Amygdala (tissue), 56 donors: ENCODE data around the gene ZBTB20.

ENCODE experiments used
- DNase-seq, 56 donors: peaks; one replicate each; lab custom pipeline; 2025; lab: John Stamatoyannopoulos, UW

ZBTB20 gene

DNA sequence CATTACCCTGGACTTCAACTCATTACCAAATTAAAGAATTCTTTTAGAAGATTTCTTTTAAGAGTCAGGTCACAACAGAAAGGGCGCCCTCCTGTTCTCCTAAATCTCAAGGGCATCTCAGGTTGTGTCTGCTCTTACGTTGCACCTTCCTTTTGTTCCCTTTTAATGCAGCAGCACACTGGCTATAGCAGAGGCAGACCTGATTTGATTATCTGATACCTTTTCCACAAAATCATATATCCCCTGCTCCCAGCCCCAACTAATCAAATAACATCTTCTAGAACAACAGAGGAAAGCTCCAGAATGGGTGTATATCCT is 813.2 kb downstream of the ZBTB20 start:
- DNase-seq, result peak in 2 of 56 donors; percentile 8 to 33

DNA sequence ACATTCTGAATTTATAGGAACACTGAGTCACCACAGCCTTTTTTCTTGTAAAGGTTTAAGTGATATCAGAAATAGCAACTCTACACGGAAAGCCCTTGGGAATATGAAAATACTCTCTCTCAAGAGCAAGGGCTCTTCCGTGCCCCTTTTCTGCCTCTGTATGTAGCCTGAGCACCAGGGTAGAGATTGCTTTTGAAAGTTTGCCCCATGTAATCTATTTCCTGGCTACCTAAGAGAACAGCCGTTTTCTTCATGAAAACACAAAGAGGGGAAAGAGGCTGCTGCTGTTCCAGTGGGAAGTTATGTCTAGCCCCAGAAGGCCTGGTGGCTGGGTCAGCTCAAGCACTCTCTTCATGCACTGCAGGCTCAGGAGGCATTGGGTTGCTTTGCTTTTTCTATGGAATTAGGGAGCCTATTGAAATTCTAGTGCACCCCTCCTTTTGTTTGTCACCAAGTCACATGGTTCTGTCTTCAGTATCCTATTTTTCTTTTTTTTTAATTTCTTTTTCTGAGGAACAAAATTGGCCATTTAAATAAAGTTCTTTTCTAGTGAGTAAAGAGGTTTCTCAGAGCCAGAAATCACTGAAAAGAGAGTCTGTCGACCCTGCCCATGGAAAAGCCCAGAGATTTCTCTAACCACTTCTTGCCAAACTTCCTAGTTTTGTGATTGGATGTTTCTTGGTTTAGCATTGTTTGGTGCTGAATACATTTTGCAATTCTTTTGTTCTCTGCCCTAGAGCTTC is 813.7 kb downstream of the ZBTB20 start:
- peak in 21 of 56 donors; percentile 6 to 68 (median 26) for DNase-seq

DNA sequence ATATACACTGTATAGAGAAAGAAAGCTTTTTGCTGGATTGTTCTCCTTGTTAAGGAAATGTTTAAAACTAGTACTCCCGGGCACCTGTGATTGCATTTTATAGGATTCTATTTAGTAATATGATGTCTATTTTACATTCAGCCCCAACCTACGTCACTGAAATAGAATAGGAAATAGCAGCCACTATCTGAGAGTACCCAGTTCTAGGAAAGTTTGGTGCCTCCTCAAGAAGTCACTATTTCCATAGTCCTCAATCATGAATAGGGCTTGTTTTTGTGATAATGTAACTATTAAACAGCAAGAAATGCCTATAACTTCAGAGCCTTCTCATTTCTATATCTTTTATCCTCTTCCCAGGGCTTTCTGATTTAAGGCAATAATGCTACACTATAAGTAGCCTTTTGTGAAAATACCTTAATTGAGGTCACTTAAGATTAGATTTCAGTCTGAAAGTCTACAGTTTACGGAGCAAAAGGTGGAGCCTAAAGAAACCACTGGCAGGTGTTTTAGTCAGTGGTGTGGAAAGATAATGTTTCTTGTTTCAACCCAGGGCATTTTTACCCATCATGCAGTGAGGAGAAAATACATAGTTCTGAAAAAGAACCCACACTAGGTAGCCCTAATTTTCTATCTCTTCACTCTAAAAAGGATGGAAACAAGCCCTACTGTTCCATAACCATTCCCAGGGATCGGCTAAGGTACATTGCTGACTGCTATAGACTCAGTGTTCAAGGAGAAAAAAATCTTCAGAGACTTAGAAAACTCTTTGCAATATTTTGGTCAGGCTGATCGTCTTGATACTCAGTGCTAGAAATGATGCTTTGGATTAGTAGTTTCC is 814.5 kb downstream of the ZBTB20 start:
- DNase-seq, result no peak

DNA sequence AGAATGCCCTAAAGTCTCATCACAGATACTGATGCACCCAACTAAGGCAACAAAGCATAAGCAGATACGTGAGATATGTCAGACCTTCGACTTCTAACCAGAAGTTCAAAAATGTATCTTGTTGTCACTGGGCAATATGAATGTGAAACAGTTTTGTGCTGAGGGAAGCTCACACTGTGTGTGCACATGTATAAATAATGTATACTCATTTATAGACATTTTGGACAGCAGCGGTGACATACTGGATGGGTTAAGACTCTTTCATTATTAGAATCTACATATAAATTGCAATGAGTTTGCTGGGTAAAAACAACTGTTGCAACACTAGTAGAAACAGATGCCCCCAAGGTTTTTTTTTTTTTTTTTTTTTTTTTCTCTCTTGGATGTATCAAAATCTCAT is 815.4 kb downstream of the ZBTB20 start:
- DNase-seq, result no peak

DNA sequence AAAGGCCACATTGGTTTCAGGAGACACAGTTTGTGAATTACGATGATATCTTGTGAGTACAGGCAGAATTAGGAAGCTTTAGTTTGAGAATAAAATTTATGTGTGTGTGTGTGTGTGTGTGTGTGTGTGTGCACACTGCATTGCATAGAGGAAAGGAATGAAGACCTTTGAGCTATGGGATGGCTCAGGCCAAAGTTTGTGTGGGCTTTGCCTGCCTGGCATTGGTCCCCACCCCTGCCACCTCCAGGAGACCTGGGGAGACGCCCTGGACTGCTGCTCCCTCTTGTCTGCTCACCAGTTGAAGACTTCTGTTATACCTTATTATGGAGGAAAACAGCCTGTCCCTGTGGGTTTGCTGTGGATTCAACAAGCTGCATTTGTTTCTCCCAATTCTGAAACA is 816.1 kb downstream of the ZBTB20 start:
- no peak for DNase-seq

DNA sequence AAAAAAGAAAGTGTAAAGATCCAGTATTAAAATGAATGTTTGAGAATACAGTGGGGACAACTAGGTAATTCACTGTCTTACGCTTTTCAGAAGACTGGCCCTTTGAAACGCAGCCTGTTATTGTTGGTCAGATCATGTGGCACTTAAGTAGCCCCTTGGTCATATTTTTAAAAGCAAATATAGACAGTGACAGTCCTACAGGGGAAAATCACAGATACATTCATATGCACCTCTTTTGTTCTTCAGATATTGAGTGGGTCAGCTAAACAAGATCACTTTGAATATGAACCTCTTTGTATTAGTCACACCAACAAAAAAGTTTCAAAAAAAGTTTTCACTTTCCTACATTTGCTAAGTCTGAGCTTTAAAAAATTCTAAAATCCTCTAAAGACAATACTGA is 817.3 kb downstream of the ZBTB20 start:
- DNase-seq, result no peak

DNA sequence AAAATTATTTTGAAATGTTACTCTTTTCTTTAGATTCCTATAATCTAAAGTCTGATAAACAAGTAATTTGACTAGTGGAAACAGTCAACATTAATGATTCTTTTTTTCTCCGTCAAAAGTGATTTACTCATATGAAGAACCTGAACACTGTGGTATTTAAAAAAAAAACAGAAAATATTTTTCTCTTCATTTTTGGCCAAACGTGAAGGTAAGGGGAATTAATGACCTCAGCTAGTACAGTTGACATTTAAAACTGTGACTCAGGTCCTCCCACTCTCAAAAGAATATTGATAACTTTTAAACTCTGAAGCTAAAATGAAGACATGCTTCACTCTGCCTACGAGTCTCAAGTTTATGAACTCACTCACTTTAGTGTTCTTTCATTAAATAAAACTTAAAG is 818.7 kb downstream of the ZBTB20 start:
- DNase-seq, result no peak

DNA sequence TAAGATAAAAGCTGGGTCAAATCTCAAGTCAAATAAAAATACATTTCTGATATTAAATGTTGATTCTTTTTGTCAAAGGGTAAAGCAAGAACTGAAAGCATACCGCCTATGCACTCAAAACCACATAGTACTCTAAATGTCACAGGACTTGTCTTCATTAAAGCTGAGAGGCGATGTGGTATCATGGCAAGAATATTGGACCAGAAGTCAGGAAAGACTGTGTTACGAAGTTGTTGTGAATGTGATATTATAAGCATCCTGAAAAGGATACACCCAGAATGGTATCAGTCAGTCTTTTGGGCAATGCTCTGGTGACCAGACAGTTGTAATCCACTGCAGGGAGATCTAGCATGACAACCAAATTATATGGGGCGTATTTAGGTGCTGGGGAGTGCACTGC is 819.4 kb downstream of the ZBTB20 start:
- no peak for DNase-seq

DNA sequence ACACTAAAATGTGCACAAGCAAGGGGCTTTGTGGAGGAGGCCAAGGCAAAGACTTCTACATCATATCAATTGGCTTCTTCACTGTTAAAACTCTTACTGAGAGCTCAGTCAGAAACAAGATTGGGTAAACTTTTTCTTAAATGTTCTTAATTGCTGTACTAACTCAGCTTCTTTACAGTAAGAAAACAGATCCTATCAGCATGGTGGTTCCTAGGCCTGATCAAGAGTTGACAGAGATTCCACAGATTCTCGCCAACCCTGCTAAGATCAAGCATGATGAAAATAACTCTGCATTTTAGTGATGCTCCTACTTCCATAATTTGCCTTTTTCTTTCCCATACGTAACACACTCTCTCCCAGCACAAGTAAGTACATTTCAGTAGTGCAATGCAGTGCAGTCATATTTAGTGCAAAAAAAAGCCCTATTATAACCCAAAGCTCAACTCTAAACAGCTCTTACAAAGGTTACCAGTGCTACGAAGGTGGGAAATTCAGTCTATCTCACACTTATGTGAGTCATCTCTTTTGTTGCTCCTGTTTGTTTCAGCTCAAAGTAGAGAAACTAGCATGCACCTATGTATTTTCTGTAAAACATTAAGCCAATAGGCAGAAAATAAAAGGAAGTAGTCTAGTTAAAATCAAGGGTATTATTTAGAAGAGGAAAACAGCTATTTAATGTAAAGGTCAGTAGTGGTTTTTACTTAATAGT is 823.4 kb downstream of the ZBTB20 start:
- DNase-seq, result no peak

DNA sequence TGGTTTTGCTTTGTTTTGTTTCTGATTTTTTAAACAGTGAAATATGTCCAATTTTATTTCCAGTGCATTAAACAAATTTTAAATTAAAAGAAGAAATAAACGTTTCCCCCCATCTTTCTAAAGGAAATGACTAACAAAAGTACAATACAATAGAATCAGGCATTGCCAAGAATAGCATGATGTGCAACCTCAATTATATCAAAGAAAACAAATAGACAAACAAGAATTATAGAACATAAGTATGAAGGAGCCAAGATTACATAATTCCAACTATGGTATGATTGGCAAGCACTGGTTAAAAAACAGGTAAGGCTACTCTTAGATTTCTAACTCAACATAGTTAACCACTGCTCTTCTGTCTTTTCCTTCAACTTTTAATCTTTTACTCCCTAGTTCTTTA is 826.8 kb downstream of the ZBTB20 start:
- DNase-seq, result no peak

DNA sequence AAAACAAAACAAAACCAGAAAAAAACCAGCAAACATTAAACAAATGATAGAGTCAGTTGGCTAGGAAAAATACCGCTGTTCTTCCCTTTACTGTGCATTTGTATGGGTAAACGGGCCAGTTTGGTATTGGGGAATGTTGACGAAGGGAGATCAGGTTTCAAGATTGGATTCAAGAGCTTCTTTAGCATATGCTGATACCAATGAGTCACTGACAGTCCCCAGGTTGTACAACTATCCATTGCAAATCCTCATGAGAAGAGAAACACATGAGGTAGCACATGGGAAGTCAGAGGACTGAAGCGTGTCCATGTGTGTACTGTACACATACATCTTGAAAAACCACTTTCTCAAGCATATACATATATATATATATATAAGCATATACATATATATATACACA is 827.6 kb downstream of the ZBTB20 start:
- DNase-seq, result no peak

DNA sequence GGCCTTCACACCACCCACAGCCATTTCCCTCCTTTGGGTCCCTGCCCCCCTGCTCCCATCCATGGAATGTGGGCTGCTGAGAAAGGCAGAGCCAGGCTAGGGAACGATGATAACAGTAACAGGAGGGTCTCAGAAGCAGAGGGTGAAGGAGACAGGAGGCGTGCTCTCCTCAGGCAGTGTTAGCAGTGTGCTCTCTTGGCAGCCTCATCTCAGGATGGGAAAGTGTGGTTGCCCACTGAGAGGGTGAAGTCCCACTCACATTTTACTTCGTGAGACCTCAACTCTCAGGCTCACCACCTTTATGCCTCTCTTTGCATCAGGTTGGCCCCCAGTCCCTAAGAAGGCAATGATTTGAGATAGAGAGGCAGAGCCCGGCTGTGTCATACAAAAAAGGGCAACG is 828.8 kb downstream of the ZBTB20 start:
- DNase-seq, result no peak

DNA sequence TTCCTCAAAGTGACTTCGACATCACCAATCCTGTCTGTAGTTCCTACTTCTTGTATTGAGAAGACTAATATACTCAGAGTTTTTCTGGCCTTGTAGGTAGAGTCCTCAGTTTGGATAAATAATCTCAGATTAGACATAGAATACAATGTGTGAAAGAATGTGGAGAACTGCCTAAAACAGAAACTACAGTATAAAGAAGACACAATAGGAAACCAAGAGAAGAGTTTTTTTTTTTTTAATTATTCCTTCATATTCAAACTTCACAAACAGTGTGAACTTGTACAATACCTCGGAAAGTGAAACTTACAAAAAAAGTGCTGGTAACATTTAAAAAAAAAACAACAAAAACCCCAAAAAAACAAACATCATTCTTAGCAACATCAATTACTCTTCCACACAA is 832.8 kb downstream of the ZBTB20 start:
- DNase-seq, result no peak

DNA sequence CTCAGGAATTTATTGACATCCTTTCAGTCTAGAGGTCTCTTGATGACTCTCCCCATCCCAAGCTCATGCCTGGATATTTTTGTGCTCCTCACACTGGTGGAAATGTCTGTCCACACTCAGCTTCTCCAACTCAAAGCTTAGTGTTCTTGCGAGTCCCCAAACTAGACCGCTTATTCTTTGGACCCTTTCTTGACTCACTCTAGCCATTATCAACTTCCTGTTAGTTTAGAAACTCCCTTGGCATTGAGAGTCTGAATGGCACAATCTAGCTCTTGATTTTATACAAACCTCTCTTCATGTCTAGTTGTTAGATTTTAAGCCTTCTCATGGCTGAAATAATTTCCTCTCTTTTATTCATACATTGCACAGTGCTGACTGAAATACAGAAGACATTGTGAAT is 833.7 kb downstream of the ZBTB20 start:
- no peak for DNase-seq

DNA sequence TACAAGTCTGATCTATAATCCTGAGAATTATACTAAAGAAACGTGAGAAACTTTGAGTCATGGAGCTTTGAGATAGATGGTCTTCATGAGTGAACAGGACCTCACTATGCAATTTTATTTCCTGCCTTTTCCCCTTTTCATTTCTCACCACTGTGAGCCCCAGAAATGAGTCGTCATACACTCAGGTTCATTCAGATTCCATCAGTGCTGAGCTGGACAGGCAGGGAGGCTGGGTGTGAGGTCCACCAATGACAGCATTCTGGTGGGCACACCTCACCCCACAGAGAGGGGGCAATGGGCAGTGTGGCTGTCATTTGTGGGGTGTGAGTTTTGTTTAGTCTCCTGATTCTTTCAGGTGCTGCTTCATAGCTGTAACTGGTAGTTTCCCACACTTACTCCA is 836.4 kb downstream of the ZBTB20 start:
- no peak for DNase-seq

DNA sequence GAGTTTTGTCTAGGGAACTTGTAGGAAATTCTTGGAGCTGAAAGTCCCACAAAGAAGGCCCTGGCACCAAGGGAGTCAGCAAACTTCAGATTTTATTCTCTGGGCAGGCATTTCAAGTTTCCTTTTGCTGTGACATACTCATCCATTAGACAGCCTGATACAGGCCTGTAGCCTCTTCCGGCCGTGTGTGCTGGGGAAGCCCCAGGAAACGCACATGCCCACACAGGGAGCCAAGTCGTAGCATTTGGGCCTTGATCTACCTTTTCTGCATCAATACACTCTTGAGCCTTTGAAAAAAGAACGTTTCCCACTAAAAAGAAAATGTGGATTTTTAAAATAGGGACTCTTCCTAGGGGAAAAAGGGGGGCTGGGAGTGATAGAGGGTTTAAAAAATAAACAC is 838.3 kb downstream of the ZBTB20 start:
- no peak for DNase-seq

DNA sequence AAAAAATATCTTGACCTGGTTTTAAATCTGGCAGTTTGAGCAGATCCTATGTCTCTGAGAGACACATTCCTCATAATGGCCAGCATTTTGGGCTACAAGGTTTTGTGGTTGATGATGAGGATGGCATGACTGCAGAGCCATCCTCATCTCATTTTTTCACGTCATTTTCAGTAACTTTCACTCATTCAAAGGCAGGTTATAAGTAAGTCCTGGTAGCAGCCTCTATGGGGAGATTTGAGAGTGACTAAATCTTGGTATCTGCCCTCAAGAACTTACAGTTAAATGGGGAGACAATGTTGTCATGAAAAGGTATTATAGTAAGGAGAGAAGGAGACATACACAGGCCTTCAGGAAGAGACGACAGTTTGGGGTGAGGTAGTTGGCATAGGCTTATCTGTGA is 838.7 kb downstream of the ZBTB20 start:
- DNase-seq, result no peak

DNA sequence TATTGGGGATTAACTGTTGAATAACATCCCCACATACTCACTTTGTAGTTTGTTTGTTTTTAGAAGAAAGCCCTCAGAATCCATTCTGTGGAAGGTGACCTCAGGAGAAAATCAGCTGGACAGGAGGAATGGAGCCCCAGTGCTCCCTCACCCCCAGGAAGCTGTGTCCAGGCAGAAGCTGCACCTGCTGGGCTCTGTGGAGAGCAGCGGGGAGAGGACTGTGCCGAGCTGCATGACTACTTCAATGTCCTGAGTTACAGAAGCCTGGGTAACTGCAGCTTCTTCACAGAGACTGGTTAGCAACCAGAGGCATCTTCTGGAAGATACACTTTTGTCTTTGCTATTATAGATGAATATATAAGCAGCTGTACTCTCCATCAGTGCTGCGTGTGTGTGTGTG is 839.3 kb downstream of the ZBTB20 start:
- no peak for DNase-seq

DNA sequence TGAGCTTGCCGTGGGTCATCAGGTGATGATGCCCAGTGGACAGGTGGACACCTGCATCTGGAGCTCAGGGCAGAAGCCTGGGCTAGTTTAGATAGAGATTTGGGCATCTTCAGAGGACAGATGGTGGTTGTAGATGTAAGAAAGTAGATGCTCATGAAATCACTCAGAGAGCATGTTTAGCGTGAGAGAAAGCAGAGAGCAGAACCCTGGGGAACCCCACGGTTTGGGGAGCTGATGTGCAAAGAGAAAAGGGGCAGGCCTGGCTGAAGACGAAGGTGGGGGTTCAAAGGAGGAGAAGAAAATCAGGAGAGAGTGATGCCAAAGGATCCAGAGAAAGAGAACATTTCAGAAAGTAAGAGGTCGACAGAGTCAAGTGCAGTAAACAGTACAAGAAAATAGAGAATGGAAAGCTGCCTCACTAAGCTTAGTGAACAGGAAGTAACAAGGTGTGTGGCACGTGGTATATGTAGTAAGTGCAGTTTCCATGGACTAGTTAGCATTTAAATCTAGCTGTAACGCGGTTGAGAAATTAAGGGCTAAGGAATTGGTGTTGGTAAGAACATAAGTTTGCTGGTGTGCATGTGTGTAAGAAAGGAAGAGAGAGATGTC is 839.8 kb downstream of the ZBTB20 start:
- no peak for DNase-seq

DNA sequence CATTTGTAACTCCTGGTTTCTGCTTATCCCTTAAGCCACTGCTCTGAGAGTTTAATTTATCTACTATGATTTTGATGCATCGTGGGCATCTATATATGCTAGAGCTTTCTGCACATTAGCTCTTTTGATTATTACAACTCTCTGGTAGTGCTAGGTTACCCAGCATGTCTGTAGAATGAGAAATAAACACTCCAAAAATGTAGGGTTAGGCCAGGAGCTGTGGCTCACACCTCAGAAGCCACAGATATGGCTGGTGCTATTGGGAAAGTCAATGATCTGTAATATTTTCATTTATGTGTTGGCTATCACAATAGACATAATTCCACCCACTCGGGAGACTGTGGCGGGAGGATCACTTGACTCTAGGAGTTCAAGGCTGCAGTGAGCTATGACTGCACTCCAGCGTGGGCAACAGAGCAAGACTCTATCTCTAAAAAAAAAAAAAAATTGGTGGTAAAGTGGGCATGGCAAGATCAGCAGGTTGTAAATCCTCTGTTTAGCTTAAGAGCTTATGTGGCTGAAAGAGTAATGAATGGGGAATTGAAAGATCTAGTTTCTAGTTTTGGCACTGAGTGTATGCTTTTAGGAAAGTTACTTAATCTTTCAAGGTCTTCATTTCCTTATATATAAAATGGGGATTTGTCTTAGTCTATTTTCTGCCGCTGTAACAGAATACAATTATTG is 847.0 kb downstream of the ZBTB20 start:
- no peak for DNase-seq

DNA sequence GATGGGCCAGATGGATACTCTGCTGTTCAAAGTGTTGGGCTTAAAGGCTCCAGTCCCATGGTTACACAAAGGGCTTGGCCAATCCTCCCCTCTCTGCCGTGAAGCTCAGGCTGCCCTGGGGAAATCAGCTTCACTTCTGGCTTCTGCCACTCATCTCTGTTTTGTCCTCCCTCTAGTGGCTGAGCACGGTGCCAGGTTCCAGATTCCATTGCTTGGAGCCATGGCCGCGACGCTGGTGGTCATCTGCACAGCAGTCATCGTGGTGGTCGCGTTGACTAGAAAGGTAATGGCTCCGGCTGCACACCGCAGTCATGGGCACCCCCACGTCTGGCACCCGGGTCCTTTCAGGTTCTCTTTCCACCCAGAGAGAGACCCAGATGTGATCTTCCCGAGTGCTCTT is 847.7 kb downstream of the ZBTB20 start:
- DNase-seq, result no peak
